Peyer's patch (tissue), 4 donors: Measurements from ENCODE around the gene PLPPR2. TPM values are rescaled to one million over a fixed set of nuclear protein-coding genes. Genes with fewer than 3 reads are reported as not detected.

Experiments
- DNase-seq, 3 donors: peaks; one replicate each; pipeline ENCODE4 v3.0.0-alpha.2; 2017 to 2019
- H3K27ac ChIP-seq, 4 donors: fragments of 200-600 bp; sonication (generic); one replicate each; pipeline ENCODE4 v1.5.1; 2016 to 2019
- H3K27me3 ChIP-seq, 2 donors: fragments of 200-600 bp; sonication (generic); one replicate each; pipeline ENCODE4 v1.5.1; 2019
- H3K36me3 ChIP-seq, 3 donors: fragments of 200-600 bp; sonication (generic); one replicate each; pipeline ENCODE4 v1.5.1; 2016 to 2019
- H3K4me1 ChIP-seq, 4 donors: fragments of 200-600 bp; sonication (generic); one replicate each; pipeline ENCODE4 v1.5.1; 2016 to 2019
- H3K4me3 ChIP-seq, 4 donors: fragments of 200-600 bp; sonication (generic); 1 replicate in 3 of 4; 2 replicates in 1 of 4; pipeline ENCODE4 v1.5.1; 2016 to 2019; ENCODE audit warnings: mild to moderate bottlenecking in 1 of 4
- H3K9me3 ChIP-seq, 4 donors: fragments of 200-600 bp; sonication (generic); one replicate each; pipeline ENCODE4 v1.5.1; 2016 to 2019; ENCODE audit warnings: mild to moderate bottlenecking in 1 of 4
- POLR2A ChIP-seq, 2 donors: fragments of 450-650 bp; IDR thresholded peaks; one replicate each; pipeline ENCODE4 v1.5.1; 2017; ENCODE audit warnings: antibody characterized with exemption in 2 of 2, mild to moderate bottlenecking in 2 of 2, moderate library complexity in 2 of 2
- total RNA-seq, 4 donors: library from RNA; depleted of rRNA; stranded (reverse); fragments of >200 nt; gene quantifications; one replicate each; pipeline ENCODE4 v1.1.0, GENCODE V29; 2016
- TF ChIP-seq, protein P1 (sequence below), 6 experiments: fragments of 450-650 bp in 4 of 6; fragments of 200-600 bp in 2 of 6; sonication (generic) in 1 of 6; IDR thresholded peaks; one replicate each; pipeline ENCODE4 v1.5.1; 2017 to 2019; ENCODE audit warnings: antibody characterized with exemption in 6 of 6, mild to moderate bottlenecking in 3 of 6, moderate library complexity in 1 of 6

PLPPR2 gene
- total RNA-seq, 4 donors from 2014 or later, result 6.8 to 18.2 (median 10.1) TPM

DNA sequence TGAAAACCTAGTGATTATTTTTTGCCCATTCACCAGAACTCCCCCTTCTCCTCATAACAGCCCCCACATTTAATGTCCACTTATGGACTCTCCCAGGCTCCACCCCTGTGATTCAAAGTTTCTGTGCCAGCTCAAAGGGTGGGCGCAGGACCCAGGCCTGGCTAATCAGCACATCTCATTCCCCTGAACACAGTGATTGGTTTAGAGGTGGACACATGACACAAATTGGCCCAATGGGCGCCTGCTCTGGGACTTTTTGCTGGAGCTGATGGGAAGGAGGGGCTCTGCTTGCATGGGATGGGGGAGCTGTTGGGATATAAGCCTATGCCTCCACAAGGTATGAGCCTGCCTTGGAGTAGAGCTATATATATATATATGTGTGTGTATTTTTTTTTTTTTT is 35.1 kb downstream of the PLPPR2 start:
- Histone ChIP-seq H3K4me1 (no peaks in the 10 kb centered on the region), H3K27ac (no peak overlapping the region), H3K36me3 (no peaks in the 10 kb centered on the region), H3K27me3 (no peaks in the 10 kb centered on the region), H3K4me3 (no peak overlapping the region), H3K9me3 (peaks cover 0 to 3% (median 0%) of the 10 kb centered on the region in 4 donors)
- TF ChIP-seq, protein P1, sequence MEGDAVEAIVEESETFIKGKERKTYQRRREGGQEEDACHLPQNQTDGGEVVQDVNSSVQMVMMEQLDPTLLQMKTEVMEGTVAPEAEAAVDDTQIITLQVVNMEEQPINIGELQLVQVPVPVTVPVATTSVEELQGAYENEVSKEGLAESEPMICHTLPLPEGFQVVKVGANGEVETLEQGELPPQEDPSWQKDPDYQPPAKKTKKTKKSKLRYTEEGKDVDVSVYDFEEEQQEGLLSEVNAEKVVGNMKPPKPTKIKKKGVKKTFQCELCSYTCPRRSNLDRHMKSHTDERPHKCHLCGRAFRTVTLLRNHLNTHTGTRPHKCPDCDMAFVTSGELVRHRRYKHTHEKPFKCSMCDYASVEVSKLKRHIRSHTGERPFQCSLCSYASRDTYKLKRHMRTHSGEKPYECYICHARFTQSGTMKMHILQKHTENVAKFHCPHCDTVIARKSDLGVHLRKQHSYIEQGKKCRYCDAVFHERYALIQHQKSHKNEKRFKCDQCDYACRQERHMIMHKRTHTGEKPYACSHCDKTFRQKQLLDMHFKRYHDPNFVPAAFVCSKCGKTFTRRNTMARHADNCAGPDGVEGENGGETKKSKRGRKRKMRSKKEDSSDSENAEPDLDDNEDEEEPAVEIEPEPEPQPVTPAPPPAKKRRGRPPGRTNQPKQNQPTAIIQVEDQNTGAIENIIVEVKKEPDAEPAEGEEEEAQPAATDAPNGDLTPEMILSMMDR (IDR thresholded peaks at IDR 0.05), result no peak
- TF ChIP-seq POLR2A (IDR thresholded peaks at IDR 0.05), result no peak
- DNase-seq, result no peak

DNA sequence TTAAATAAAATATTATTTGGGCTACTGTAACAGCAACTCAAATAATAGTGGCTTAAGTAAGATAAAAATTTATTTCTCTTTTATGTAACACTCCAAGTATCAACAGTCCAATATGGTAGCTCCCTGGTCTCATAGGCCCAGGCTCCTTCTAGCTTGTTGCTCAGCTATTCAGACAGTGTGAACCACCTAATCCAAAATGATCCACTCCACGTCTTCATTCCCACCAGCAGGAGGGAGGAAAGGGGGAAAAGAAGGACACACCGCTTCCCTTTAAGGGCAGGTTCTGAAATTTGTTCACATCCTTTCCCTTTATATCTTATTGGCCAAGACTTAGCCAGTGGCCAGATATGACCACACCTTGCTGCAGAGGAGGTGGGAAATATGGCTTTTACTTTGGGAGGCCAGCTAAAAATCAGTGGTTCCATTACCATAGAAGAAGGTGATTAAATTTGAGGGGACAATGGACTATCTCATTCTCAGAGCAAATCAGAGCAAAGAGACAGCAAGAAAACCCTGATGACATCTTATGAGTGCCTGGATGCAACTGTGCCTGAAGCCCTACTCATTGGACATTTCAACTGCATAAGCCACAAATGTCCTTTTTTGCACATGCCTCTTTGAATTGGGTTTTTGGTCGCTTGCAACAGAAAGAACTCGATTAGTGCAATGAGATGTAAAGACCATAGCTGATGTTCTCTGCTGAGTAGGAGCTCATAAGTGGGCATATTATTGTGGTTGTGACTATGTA is 35.9 kb downstream of the PLPPR2 start:
- no peak for DNase-seq
- Histone ChIP-seq H3K4me3 (no peak overlapping the region), H3K9me3 (peaks cover 0 to 3% (median 0%) of the 10 kb centered on the region in 4 donors), H3K4me1 (no peaks in the 10 kb centered on the region), H3K27me3 (no peaks in the 10 kb centered on the region), H3K27ac (no peak overlapping the region), H3K36me3 (no peaks in the 10 kb centered on the region)
- TF ChIP-seq, protein P1 (IDR thresholded peaks at IDR 0.05), result no peak
- no peak for TF ChIP-seq POLR2A (IDR thresholded peaks at IDR 0.05)

DNA sequence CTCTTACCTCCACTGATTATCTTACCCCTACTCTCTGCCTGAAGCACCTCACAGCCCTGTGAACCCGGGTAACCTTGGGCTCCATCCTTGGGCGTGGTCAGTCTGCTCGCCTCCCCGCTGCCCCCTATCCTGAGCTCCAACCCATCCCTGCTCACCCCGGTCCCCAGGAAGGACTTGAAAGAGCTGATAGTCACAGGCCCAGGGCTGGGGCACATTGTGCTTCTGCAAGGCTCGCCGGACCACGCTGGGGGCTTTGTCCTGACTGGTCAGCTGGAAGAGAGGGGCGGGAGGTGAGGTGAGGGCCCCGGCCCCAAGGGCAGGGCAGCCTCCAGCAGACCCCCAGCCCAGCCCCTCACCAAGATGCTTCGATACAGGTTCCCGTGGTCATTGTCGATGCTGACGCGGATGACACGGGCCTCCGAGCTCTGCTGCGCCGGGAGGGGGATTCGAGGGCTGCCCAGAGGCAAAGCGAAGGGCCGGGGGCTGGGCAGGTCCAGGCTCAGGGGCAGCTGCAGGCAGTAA is 41.9 kb downstream of the PLPPR2 start:
- Histone ChIP-seq H3K27me3 (no peaks in the 10 kb centered on the region), H3K9me3 (no peaks in the 10 kb centered on the region), H3K4me3 (no peak overlapping the region), H3K36me3 (no peaks in the 10 kb centered on the region), H3K27ac (no peak overlapping the region), H3K4me1 (no peaks in the 10 kb centered on the region)
- no peak for DNase-seq
- no peak for TF ChIP-seq POLR2A (IDR thresholded peaks at IDR 0.05)
- TF ChIP-seq, protein P1 (IDR thresholded peaks at IDR 0.05), result no peak

DNA sequence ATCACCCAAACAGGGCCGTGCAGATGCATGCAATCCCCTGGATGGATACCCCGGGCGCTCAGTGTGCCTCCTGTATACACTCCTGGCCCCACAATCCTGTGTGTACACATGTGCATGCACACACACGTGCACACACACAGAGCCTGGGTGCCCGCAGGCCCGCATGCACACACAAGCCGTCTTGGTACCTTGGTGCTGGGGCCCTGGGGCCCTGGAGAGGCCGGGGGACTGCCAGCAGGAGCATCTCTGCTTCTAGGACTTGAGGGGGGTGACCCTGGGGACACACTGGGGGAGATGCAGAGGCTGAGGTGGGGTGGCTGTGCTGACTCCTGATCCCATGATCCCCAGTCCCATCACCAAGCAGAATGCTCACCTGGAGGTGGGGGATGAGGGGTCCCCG is 44.4 kb downstream of the PLPPR2 start:
- no peaks in the 10 kb centered on the region for H3K9me3 ChIP-seq
- H3K36me3 ChIP-seq, result no peaks in the 10 kb centered on the region
- no peaks in the 10 kb centered on the region for H3K4me1 ChIP-seq
- H3K27me3 ChIP-seq, result no peaks in the 10 kb centered on the region
- no peak overlapping the region for H3K4me3 ChIP-seq
- H3K27ac ChIP-seq, result no peak overlapping the region
- no peak for DNase-seq
- TF ChIP-seq, protein P1 (IDR thresholded peaks at IDR 0.05), result no peak

DNA sequence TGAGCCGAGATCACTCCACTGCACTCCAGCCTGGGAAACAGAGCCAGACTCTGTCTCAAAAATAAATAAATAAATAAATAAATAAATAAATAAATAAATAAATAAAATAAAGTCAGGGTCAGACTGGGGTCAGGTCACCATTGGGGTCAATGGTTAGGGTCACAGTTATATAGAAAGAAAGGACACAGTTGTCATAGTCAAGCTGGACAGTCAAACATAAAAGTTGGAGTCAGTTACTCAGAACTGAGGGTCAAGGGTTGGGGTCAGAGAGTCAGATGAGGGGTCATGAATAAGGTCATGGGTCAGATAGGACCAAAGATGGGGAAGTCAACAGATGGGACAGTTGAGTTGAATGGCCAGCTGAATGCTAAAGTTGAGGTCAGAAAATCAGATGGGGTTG is 45.6 kb downstream of the PLPPR2 start:
- Histone ChIP-seq H3K4me1 (no peaks in the 10 kb centered on the region), H3K27ac (no peak overlapping the region), H3K9me3 (no peaks in the 10 kb centered on the region), H3K27me3 (no peaks in the 10 kb centered on the region), H3K4me3 (no peak overlapping the region), H3K36me3 (no peaks in the 10 kb centered on the region)
- TF ChIP-seq, protein P1 (IDR thresholded peaks at IDR 0.05), result no peak
- no peak for TF ChIP-seq POLR2A (IDR thresholded peaks at IDR 0.05)
- DNase-seq, result no peak
